H9 (cell line): Measurements from ENCODE around the gene TRMT44. TPM values are rescaled to one million over a fixed set of nuclear protein-coding genes. Genes with fewer than 3 reads are reported as not detected.

Source experiments
- DNase-seq: peaks from one replicate; pipeline ENCODE4 v3.0.0-alpha.2; 2017
- H2AFZ ChIP-seq: one replicate; pipeline ENCODE4 v1.6.1; 2013; ENCODE audit warnings: mild to moderate bottlenecking, low read length, control low read depth, moderate library complexity
- H2AK5ac ChIP-seq: 2 replicates; pipeline ENCODE4 v1.6.1; 2013; ENCODE audit warnings: low read length, control low read depth, mixed read lengths; ENCODE audit not compliant: insufficient read length
- H2BK120ac ChIP-seq: one replicate; pipeline ENCODE4 v1.6.1; 2013; ENCODE audit warnings: low read depth, mild to moderate bottlenecking, low read length, control low read depth, inconsistent platforms; ENCODE audit not compliant: poor library complexity, severe bottlenecking
- H2BK12ac ChIP-seq: 2 replicates; pipeline ENCODE4 v1.6.1; 2013; ENCODE audit warnings: low read length, control low read depth, mixed read lengths, low read depth; ENCODE audit not compliant: insufficient read length
- H2BK15ac ChIP-seq: 2 replicates; pipeline ENCODE4 v1.6.1; 2013; ENCODE audit warnings: low read depth, low read length, control low read depth
- H2BK20ac ChIP-seq: one replicate; pipeline ENCODE4 v1.6.1; 2013; ENCODE audit warnings: low read depth, mild to moderate bottlenecking, low read length, control low read depth, inconsistent platforms; ENCODE audit not compliant: poor library complexity, severe bottlenecking
- H2BK5ac ChIP-seq: 2 replicates; pipeline ENCODE4 v1.6.1; 2013; ENCODE audit warnings: low read length, control low read depth, mixed read lengths; ENCODE audit not compliant: insufficient read length
- H3K14ac ChIP-seq: 2 replicates; pipeline ENCODE4 v1.6.1; 2013; ENCODE audit warnings: low read length, control low read depth; ENCODE audit not compliant: insufficient read depth
- H3K18ac ChIP-seq: 2 replicates; pipeline ENCODE4 v1.6.1; 2013; ENCODE audit warnings: low read depth, mild to moderate bottlenecking, mixed read lengths, low read length, control low read depth; ENCODE audit not compliant: insufficient read length
- H3K23ac ChIP-seq: 2 replicates; pipeline ENCODE4 v1.6.1; 2013; ENCODE audit warnings: low read length, control low read depth, mixed read lengths, low read depth; ENCODE audit not compliant: insufficient read length
- H3K23me2 ChIP-seq: 2 replicates; pipeline ENCODE4 v1.6.1; 2013; ENCODE audit warnings: low read depth, mild to moderate bottlenecking, mixed read lengths, low read length, control low read depth; ENCODE audit not compliant: insufficient read length, poor library complexity, severe bottlenecking
- H3K27ac ChIP-seq: 2 replicates; pipeline ENCODE4 v1.5.1; 2013; ENCODE audit warnings: low read length, control low read depth, mixed read lengths, low read depth; ENCODE audit not compliant: insufficient read length
- H3K27me3 ChIP-seq: 2 replicates; pipeline ENCODE4 v1.6.1; 2013; ENCODE audit warnings: low read length, control low read depth, inconsistent platforms; ENCODE audit not compliant: insufficient read depth
- H3K4ac ChIP-seq: 2 replicates; pipeline ENCODE4 v1.6.1; 2013; ENCODE audit warnings: low read depth, mild to moderate bottlenecking, control low read depth, inconsistent platforms, low read length, moderate library complexity
- H3K4me1 ChIP-seq: 2 replicates; pipeline ENCODE4 v1.6.1; 2013; ENCODE audit warnings: low read length, control low read depth, inconsistent platforms; ENCODE audit not compliant: insufficient read depth
- H3K4me2 ChIP-seq: 2 replicates; pipeline ENCODE4 v1.6.1; 2013; ENCODE audit warnings: low read length, control low read depth, mixed read lengths; ENCODE audit not compliant: insufficient read length, insufficient read depth
- H3K56ac ChIP-seq: 2 replicates; pipeline ENCODE4 v1.6.1; 2013; ENCODE audit warnings: low read depth, mild to moderate bottlenecking, mixed read lengths, low read length, control low read depth; ENCODE audit not compliant: insufficient read length
- H3K79me1 ChIP-seq: 2 replicates; pipeline ENCODE4 v1.6.1; 2013; ENCODE audit warnings: low read depth, mild to moderate bottlenecking, moderate library complexity, low read length, control low read depth, inconsistent platforms; ENCODE audit not compliant: insufficient read depth, poor library complexity, severe bottlenecking
- H3K79me2 ChIP-seq: 2 replicates; pipeline ENCODE4 v1.6.1; 2013; ENCODE audit warnings: low read length, control low read depth, inconsistent platforms; ENCODE audit not compliant: insufficient read depth
- H3K9ac ChIP-seq: 2 replicates; pipeline ENCODE4 v1.6.1; 2013; ENCODE audit warnings: low read length, control low read depth, mixed read lengths; ENCODE audit not compliant: insufficient read length; ENCODE audit errors: extremely low read depth
- H3K9me3 ChIP-seq: one replicate; pipeline ENCODE4 v1.6.1; 2013; ENCODE audit warnings: low read depth, low read length, inconsistent platforms; ENCODE audit not compliant: control insufficient read depth
- H3T11ph ChIP-seq: one replicate; pipeline ENCODE4 v1.6.1; 2013; ENCODE audit warnings: mild to moderate bottlenecking, low read length, control low read depth, inconsistent platforms
- H4K20me1 ChIP-seq: one replicate; pipeline ENCODE4 v1.6.1; 2013; ENCODE audit not compliant: control insufficient read depth, insufficient read length, insufficient read depth
- H4K5ac ChIP-seq: 2 replicates; pipeline ENCODE4 v1.6.1; 2013; ENCODE audit warnings: low read depth, mild to moderate bottlenecking, mixed read lengths, low read length, control low read depth; ENCODE audit not compliant: insufficient read length
- H4K8ac ChIP-seq: replicated peaks from 2 replicates; pipeline ENCODE4 v1.6.1; 2013; ENCODE audit warnings: low read length, control low read depth, mixed read lengths, low read depth; ENCODE audit not compliant: insufficient read length
- H4K91ac ChIP-seq: 2 replicates; pipeline ENCODE4 v1.6.1; 2013; ENCODE audit warnings: low read depth, mild to moderate bottlenecking, moderate library complexity, mixed read lengths, low read length, control low read depth; ENCODE audit not compliant: insufficient read length
- H3K27ac Mint-ChIP-seq, 3 experiments: 2 replicates in 2 of 3; 3 replicates in 1 of 3; pipeline ENCODE4 v1.8.0; 2020 to 2021; ENCODE audit warnings: mixed read lengths in 3 of 3, mild to moderate bottlenecking in 1 of 3, moderate library complexity in 1 of 3
- H3K27me3 Mint-ChIP-seq: 2 replicates; pipeline ENCODE4 v1.8.0; 2021; ENCODE audit warnings: low read depth, mild to moderate bottlenecking, moderate library complexity, mixed read lengths
- H3K36me3 Mint-ChIP-seq, 3 experiments: 2 replicates in 2 of 3; 3 replicates in 1 of 3; pipeline ENCODE4 v1.8.0; 2020 to 2021; ENCODE audit warnings: low read depth in 3 of 3, mixed read lengths in 3 of 3; ENCODE audit not compliant: insufficient read depth in 1 of 3
- H3K4me1 Mint-ChIP-seq, 2 experiments: 2 replicates each; pipeline ENCODE4 v1.8.0; 2020; ENCODE audit warnings: mixed read lengths in 2 of 2
- H3K4me3 Mint-ChIP-seq, 2 experiments: 2 replicates in 1 of 2; 3 replicates in 1 of 2; pipeline ENCODE4 v1.8.0; 2020 to 2021; ENCODE audit warnings: mild to moderate bottlenecking in 2 of 2, mixed read lengths in 2 of 2, moderate library complexity in 1 of 2
- H3K9me3 Mint-ChIP-seq, 2 experiments: 2 replicates in 1 of 2; 3 replicates in 1 of 2; pipeline ENCODE4 v1.8.0; 2020; ENCODE audit warnings: mild to moderate bottlenecking in 2 of 2, mixed read lengths in 2 of 2, moderate library complexity in 1 of 2
- CTCF ChIP-seq: fragments of 200-600 bp; sonication (generic); conservative IDR thresholded peaks from 3 replicates; pipeline ENCODE4 v1.8.0; 2021; ENCODE audit warnings: antibody characterized with exemption, mild to moderate bottlenecking
- WGBS: extraction: QIAGEN DNeasy Blood & Tissue Kit; methylation state at CpG from one replicate; pipeline ENCODE4 v1.1.7; 2013; ENCODE audit warnings: missing lambda C conversion rate, low lambda C conversion rate, mixed read lengths; ENCODE audit not compliant: insufficient read length; ENCODE audit errors: extremely low coverage; 5-methylcytosine and 5-hydroxymethylcytosine counted together
- total RNA-seq: library from RNA; stranded (reverse); gene quantifications from 2 replicates; pipeline ENCODE4 v1.2.1, GENCODE V29; 2021

Gene TRMT44
- total RNA-seq, 1 experiment from 2014 or later: 22.8 TPM

- Histone ChIP-seq H3K9me3 (no peaks in the 10 kb centered on the region), H2AK5ac (no peak overlapping the region), H3K4me2 (no peak overlapping the region), H3K4me1 (peaks cover 5% of the 10 kb centered on the region; the same call in 1 of the 2 replicates), H4K20me1 (no peaks in the 10 kb centered on the region), H3K23ac (no peak overlapping the region), H2AFZ (no peak overlapping the region), H4K91ac (no peak overlapping the region), H3K79me2 (peaks cover 16% of the 10 kb centered on the region; the same call in 1 of the 2 replicates), H3K56ac (no peak overlapping the region), H3K27ac (no peak overlapping the region), H3T11ph (no peak overlapping the region), H3K14ac (no peak overlapping the region), H3K18ac (no peak overlapping the region), H2BK12ac (no peak overlapping the region), H2BK120ac (no peak overlapping the region), H4K5ac (no peak overlapping the region), H3K27me3 (no peaks in the 10 kb centered on the region), H3K9ac (no peak overlapping the region), H3K79me1 (peaks cover 3% of the 10 kb centered on the region), H2BK20ac (no peak overlapping the region), H3K4ac (no peak overlapping the region), H2BK15ac (no peak overlapping the region), H3K23me2 (peaks cover 6% of the 10 kb centered on the region), H2BK5ac (no peak overlapping the region), H4K8ac (no peak overlapping the region)
- peaks cover 14 to 15% of the 10 kb centered on the region in 2 experiments for H3K9me3 Mint-ChIP-seq
- H3K36me3 Mint-ChIP-seq: peaks cover 6 to 14% (median 9%) of the 10 kb centered on the region in 3 experiments
- H3K27me3 Mint-ChIP-seq: no peaks in the 10 kb centered on the region
- H3K4me1 Mint-ChIP-seq: peaks cover 51 to 60% of the 10 kb centered on the region in 2 experiments
- H3K4me3 Mint-ChIP-seq: 0 out of 5 replicates have a peak overlapping the region, but pooled peaks of 1 of the 2 experiments have one; percentile 13
- H3K27ac Mint-ChIP-seq: no peak overlapping the region
- no peak for TF ChIP-seq CTCF
- no peak for DNase-seq
- no CpG with 5 or more reads among the region's 3 CpGs for WGBS
These were observed 1.4 kb upstream of the TRMT44 start for GRCh38 chr4:8439168-8439567.
